Fibroblast of lung (primary cell): Measurements from ENCODE around the gene SAP30.

ENCODE experiments used
- CTCF ChIP-seq, 2 donors: IDR thresholded peaks in 1 of 2; conservative IDR thresholded peaks in 1 of 2; 1 replicate in 1 of 2; 2 replicates in 1 of 2; pipeline ENCODE4 v1.5.1; 2011 to 2012; ENCODE audit warnings: low read length in 2 of 2, control low read depth in 1 of 2, inconsistent platforms in 1 of 2, low read depth in 1 of 2, mild to moderate bottlenecking in 1 of 2
- EZH2 ChIP-seq: IDR thresholded peaks from 2 replicates; pipeline ENCODE4 v1.5.1; 2012; ENCODE audit warnings: low read length, control low read depth, mild to moderate bottlenecking; ENCODE audit errors: missing control alignments

DNA sequence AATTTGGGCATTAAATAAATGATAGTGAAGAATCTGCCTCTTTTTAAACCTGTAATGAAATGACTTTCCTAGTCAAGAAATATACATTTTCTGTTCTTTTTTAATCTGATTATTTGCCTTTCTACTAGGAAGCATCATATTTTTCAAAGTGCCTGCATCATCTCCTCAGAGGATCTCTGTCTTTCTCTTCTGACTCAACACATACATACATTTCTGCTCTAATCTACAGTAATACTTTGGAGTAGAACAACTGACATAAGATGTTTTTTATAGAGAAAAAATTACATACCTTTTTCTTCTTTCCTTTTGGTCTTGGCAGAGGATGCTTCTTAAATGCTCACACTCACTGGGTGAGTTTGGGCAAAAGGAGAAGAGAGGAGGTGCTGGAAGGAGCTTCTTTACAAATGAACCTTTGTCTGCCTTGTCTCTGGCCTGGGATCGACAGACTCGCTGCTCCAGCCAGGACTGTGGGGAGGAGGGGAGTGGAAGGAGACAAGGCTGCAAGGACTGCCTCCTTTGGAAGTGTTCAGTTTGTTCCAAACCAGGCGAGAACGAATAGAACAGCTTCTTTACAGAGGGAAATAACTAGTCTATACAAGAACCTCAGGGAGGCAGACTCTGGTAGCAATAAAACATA lies 28.1 kb downstream of the SAP30 start, which contains the start of gene SCRG1:
- no peak for TF ChIP-seq CTCF (conservative IDR thresholded peaks at IDR 0.05 in 1 of 2, IDR thresholded peaks at IDR 0.05 in 1 of 2; ENCODE audit: low read depth in 1 of 2, low read length in 2 of 2)
- TF ChIP-seq EZH2: no peak
